Measurements from ENCODE around the gene MYCBP.
A peak's percentile ranks its signal among the peaks of the same experiment; 100 is the strongest.
"Not testable (repeated sequence)": the region's sequence is repeated elsewhere in the genome, so short reads cannot be mapped to it uniquely, and the experiment has no call there.

MYCBP gene, protein sequence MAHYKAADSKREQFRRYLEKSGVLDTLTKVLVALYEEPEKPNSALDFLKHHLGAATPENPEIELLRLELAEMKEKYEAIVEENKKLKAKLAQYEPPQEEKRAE

DNA sequence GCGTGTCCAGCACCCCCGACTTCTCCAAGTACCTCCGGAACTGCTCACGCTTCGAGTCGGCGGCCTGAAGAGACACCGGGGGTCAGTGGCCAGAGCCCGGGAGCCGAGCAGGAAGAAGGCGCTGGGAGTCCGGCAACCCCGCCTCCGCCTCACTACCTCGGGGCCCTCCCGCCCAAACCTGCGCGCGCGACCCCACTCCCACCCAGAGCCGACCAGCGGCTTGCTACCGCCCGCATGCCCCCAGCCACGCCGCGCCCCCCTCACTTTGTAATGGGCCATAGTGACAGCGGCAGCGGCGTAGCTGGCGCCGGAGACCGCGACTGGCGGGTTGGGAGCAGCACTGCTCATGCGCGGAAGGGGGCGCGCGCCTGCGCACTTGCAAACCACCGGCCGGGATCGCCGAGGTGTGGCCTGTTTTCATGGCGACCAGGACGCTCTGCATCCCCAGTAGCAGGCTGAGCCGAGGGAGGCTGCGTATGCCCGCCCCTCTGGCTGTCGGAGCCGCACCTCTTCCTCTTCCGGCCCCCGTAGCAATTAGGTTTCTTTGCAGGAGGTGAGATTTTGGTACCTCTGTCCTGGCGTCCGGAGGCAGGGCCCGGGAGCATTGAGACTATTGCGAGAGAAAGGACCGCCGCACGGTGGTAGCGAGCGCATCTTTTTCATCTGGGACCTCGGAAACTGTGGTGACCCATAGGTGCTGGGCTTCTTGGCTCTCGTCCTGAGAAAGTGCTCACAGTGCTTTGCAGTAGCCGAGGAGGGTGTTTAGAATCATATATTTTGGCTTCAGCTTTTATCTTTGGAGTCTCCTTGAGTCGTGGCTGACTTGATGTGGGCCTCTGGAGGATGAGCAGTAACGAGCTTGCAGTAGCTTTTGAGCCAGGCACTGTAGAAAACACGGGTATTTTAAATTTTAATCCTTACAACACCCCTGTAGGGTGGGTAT, at the start of gene MYCBP:
Gene MYCBP (minus strand): TSS at position 322 of the 943 bp plus-strand sequence. CDS start 43 bp downstream, at position 279.
- peak; percentile 91 to 94 (median 93) for DNase-seq

DNA sequence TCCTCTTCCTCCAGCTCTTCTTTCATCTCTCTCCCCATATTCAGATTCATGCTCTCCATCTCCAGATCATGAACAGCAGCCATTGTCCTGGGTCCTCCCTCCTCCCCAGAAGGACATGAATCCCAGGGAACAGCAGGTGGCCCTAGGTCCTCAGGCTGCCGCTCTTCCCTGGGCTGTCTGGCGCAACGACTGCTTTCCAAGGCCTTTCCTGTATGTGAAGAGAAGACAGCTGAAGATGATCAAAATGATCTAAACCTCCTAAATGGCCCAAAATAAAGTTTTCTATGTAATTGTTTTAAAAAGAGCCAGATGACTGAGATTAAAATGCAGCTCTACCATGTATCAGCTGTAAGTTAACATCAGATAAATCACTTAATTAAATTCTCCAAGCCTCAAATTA, 46.0 kb upstream of the MYCBP start:
- no peak for DNase-seq

DNA sequence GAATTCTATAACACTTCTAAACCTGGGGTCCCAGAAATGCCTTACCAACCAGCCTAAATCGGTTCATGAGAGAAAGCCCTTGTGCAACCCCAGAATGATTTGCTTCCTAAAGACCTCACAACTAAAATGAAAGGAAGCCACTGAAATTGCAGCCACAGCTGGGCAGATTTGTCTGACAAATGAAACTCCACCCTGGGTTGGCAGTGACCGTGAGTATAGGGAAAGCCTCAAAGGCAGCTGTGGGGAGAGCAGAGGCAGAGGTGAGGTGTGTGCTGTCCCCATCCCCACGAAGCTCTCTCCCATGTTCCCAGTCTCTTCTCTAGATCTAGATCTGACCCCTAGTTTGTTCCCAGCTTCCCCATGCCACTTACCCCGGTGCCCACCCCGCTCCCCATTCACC, 45.4 kb upstream of the MYCBP start:
- no peak for DNase-seq

DNA sequence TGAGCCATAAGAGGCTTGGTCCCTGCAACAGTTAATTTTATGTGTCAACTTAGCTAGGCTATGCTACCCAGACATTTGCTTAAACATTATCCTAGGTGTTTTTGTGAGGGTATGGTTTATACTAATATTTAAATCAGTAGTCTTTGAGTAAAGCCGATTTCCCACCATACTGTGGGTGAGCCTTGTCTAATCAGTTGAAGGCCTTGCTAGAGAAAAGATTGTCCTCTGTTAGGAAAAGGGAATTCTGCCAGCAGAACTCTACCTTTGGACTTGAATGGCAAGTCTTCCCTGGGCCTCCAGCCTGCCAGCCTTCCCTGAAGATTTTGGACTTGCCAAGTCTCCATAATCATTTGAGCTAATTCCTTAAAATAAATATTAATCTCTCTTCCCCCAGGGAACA, 44.6 kb upstream of the MYCBP start:
- DNase-seq = no peak

DNA sequence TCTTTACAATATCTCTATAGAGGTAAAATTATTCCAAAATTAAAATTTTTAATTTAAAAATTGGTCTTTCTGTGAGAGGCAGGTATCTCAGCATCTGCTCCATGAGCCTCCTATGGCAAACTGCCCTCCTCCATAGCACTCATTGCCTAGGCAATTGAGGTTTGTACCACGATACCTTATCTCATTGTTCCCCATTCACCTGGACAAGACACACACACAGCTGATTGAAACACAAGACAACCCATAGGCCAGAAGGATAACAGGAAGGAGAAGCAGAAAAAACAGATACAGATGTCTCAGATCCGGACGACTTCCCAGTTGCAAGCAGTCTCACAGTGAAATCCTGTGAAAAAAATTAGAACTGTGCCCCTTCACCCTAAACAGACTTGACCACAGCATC, 44.2 kb upstream of the MYCBP start:
- no peak for DNase-seq

DNA sequence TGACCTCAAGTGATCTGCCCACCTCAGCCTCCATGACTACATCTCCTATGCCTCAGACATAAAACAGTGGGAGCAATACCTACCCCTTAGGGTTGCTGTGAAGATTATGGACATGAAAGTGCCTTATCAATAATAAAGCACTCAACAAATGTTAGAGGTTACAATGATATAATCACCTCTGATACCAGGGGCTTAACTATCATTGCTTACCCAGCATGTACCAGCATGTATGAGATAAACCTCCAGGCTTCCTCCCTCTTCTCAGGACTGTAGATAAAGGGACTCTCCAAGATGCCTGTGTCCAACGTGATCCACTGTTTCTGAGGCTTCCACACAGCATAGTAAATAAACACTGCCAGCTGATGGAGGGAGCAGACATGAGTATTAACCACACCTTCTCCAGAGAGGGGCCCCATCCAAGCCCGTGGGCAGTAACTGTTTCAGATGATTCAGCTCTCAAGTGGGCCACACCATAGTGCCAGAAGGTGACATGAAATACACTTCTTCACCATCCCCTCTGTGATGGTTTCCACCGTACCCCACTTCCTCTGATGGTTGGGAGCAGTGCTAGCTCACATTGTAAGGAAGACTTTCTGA, 42.3 kb upstream of the MYCBP start:
- DNase-seq = no peak

DNA sequence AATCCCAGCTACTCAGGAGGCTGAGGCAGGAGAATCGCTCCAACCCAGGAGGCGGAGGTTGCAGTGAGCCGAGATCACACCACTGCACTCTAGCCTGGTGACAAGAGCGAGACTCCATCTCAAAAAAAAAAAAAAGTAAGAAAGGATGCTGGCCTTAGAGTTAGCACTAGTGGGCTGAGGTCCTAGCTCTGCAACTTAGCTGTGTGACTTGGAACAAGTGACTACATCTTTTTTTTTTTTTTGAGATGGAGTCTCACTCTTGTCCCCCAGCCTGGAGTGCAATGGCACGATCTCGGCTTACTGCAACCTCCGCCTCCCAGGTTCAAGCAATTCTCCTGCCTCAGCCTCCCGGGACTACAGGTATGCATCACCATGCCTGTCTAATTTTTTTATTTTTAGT, 41.8 kb upstream of the MYCBP start:
- DNase-seq = not testable (repeated sequence)

DNA sequence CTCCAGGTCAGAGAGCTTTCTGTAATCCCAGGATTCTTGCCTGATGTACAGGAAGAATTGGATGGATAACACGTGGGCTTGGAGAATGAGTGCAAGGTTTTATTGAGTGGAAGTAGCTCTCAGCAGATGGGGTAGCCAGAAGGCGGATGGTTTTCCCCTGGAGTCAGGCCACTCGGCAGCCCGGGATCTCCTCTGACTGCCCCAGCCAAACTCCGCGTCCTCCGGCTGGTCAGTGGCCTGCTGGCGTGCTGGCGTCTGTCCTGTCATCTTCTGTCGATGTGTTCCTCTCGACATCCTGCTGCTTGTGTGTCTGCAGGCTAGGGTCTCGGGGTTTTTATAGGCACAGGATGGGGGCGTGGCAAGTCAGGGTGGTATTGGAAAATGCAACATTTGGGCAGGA, 35.7 kb upstream of the MYCBP start:
- DNase-seq = no peak

DNA sequence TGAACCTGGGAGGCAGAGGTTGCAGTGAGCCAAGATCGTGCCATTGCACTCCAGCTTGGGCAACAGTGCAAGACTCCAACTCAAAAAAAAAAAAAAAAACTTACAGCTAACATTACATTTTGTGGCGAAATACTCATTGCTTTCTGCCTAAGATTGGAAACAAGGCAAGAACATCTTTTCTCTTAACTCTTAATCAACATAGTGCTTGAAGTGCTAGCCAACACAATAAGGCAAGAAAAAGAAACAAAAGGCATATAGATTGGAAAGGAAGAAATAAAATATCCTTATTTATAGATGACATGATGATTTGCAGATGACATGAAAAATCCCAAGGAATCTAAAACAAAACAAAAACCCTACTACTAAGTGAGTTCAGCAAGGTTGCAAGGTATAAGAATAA, 32.8 kb upstream of the MYCBP start:
- no peak for DNase-seq

DNA sequence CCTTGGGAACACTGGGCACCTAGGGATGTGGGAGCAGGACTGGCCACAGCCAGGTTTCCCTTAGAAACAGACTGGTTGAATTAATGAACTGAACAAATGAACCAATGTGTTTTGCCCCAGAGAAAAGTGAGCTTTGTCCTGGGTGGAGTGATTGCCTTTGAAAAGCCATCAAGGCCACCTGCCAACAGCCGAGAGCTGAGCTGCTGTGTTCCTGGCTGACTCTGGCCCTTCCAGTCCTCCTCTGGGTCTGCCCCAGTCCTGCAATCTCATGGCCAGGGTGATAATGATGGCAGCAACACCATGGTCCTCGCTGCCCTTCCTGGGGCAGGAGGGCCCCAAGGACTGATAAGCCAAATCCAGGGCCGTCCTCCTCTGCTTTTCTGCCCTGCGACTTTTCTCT, 26.4 kb upstream of the MYCBP start:
- DNase-seq = no peak

DNA sequence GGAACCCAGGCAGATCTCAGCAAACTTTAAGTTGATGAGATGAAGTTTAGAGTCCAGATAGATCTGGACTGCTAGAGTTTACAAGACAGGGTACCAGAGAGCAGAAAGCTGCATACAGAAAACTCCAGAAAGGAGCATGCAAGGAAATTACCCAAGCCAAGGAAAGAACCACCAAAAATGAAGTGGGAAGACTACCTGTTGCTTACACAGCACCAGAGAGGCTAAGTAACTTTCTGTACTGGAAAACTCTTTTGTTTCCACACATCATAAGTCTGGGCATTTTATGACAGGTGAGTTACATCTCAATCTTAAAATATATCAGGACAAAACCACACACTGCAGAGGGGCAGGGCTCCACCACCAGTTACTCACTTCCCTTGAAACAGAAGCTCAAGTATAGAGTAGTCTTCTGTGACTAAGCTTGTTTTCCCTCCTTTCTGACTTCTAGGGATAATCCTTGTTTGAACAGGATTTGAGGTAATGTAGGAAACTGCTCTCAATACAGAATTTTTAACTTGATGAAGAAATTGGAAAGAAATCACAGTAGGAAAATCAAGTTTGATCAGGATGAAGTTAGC, 25.6 kb upstream of the MYCBP start:
- no peak for DNase-seq

DNA sequence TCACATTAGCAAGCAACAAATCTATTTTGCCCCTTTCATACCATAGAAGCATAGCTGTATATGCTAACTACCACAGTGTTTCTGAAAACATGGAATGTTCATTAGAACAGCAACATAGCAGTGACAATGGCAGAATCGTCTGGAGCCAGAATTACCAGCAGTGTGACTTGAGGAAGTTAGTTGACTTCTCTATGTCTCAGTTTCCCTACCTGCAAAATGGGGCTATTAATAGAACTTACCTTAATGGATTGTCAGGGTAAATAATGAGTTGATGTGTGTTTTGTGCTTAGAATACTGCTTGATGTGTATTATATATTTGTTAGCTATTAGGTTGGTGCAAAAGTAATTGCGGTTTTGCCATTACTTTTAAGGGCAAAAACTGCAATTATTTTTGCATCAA, 23.0 kb upstream of the MYCBP start:
- DNase-seq = no peak

DNA sequence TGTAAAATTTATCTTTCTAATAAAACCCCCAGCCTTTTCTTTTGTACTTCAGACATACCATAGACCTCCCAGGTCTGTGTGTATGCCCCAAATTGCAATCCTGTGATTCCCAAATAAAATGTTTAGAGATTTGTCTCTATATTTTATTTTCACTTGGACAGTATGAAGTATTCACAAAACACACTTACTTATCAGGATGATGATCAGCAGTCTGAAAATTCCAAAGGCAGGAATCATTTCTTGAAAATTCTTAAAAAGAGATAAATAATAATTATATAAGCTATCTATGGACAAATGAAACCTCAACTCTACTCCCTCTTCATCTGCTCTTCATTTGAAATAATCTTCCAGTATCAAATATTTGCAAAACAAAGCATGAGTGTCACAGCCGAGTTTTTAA, 19.8 kb upstream of the MYCBP start:
- no peak for DNase-seq

DNA sequence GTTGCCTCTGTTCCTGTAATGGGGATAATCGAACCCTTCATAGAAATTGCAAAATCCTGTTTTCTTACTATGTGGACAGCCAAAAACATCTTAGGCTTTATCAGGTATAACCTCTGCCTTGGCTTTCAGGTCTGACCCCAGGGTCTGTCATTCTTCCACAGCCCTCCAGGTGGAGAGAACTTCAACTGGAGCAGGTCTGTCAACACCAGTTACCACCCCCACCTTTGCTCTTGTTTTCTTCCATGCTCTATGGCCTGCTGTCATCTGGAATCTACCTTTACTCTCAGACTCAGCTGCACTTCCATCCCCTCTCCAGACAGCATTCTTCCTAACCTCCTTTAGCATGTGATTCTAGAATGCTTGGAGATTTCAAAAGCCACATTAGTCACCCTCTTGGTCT, 18.6 kb upstream of the MYCBP start:
- no peak for DNase-seq

DNA sequence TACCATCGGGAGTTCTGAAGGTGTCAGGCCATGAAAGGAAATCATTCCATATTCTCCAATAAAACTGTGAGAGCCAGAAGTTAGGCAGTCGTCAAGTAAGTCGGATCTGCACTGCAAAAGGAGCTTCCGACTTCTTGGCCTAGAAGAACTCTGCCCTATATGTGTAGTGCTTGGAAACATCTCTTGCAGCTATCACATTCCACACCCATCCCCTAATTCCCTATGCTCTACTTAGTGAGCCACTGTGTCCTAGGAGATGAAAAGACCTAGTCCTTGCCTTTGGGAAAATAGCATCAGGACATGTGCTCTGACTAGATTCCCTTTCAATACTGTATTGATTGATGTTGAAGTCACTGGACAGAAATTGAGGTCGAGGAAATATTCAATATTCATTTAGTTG, 16.4 kb upstream of the MYCBP start:
- no peak for DNase-seq

DNA sequence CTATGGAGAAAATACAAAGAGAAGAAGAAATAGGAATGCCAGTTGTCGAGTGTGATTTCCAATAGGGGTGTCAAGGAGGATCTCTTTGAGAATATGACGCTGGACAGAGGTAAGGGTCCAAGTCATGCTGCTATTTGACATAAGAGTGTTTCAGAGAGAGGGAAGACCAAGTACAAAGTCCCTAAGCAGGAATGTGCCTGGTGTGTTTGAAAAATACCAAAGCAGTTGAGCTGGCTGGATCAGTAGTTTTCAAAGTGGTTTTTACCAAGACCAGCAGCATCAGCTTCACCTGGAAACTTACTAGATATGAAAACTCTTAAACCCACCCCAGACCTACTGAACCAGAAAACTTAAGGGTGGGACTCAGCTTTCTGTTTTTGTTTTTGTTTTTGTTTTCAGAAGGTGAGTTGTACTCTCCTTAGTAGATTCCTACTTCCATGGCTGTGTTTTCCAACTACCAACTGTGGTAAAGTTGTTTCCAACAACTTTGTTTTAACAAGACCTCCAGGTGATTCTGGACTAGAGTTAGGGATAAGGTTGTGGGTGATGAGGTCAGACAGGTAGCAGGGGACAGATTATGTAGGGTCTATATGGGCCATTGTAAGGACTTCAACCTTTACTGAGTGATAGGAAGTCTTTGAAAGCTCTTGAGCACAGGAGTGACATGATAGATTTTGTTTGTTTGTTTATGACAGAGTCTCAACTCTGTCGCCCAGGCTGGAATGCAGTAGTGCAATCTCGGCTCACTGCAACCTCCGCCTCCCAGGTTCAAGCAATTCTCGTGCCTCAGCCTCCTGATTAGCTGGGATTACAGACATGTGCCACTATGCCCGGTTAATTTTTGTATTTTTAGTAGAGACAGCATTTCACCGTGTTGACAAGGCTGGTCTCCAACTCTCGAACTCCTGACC, 15.5 kb upstream of the MYCBP start:
- no peak for DNase-seq

DNA sequence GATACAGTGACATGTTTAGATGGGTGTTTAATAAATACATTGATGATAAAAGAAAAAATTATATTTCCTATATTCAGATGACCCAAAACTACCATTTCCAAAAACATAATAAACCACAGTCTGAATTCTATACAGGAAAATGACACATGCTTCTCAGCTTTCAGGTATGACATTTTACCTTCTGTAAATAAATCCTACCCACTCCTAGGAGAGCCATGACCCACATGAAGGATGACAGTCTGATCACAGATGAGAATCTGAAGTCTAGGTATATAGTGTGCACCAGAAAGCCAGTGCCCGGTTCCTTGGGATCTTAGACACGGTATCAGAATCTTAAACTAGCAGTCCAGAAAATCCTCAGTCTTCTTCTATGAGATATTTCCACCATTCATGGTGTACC, 11.9 kb upstream of the MYCBP start:
- DNase-seq = no peak

DNA sequence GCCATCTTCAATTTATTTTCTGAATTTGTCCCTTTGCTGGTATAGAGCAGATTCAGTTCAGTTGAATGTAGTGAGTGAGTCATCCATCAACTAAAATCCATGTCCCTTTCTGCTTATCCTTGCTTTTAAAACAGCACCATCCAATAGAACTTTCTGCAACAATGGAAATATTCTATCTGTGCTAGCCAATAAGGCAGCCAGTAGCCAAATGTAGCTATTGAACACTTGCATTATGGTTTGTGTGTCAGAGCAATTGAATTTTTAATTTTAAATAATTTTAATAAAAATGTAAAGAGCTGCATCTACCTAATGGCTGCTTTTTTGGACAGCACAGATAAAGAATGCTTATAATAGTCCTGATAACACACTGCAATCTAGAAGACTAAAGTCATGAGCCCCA, 8.3 kb upstream of the MYCBP start, which contains the start of gene GJA9:
Gene GJA9 (minus strand): TSS at position 101 of the 400 bp plus-strand sequence. CDS start 5,489 bp downstream, outside the sequence.
- no peak for DNase-seq

DNA sequence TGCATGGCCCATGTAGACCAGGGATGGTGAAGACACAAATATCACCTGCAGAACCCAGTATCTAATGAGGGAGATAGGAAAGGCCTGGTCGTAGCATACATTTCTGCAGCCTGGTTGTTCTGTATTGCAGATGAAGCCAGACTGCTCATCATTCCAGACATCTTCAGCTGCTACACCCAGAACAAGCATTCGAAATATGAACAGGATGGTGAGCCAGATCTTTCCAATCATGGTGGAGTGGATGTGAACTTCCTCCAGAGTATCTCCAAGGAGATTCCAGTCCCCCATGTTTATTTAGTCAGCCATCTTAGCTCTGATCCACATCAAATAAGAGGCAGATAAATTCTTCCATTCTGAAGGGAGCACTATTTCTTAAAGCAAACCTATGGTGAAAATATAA, 2.7 kb upstream of the MYCBP start:
- DNase-seq = no peak

DNA sequence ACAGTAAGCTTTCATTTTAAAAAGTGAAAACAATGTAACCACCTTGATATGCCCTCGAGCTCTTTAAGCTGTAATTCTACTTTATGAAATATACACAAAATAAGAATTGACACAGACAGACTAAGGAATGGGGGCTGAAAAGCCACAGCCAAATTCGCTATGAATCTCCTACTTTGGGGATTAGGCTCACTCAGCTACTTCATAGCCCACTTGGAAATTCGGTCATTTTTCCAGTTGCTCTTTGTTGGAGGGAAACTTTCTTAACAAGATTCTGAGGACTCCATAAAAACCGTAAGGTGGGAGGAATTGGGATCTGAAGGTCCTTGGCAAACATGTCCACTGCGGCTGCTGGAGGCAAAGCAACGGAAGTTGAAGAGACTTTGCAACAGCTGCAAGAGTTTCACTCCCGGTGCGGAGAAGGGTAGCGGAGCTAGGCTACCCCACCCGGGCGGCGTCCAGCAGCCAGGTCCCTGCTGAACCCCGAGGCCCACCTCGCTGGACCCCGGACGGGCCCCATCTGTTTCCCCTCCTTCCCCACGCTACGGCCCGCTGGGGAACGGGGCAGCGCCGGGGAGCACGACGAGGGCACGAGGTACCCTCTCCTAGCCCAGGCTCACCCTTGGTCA, 634 bp downstream of the MYCBP start:
- DNase-seq = peak in 2 of 4 experiments; percentile 29 to 33

DNA sequence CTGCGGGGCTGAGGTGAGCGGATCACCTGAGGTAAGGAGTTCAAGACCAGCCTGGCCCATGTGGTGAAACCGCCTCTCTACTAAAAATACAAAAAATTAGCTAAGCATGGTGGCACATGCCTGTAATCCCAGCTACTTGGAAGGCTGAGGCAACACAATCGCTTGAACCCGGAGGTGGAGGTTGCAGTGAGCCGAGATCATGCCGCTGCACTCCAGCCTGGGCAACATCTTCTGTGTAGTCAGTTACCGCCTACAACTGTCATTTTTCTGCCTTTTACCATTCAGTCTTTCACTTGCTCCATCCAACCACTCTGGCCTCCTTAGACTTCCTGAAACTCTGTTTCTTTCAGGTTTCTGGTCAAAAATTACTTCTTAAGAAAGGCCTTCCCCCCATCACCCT, 2.2 kb downstream of the MYCBP start:
- no peak for DNase-seq

DNA sequence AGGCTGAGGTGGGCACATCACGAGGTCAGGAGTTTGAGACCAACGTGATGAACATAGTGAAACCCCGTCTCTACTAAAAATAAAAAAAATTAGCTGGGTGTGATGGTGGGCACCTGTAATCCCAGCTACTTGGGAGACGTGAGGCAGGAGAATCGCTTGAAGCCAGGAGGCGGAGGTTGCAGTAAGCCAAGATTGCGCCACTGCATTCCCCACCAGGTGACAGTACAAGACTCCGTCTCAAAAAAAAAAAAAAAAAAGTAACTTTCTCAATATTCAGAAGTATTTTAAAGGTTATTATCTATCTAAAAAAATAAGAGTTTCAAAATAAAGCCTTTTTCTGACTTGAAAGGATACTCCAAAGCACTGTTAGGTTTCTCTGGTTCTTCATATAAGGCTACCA, 5.9 kb downstream of the MYCBP start:
- no peak for DNase-seq
